Measurements from ENCODE around the gene TBX4.

- TF ChIP-seq CTCF (IDR thresholded peaks at IDR 0.05) (no peak), POLR2A (IDR thresholded peaks at IDR 0.05) (no peak)
Measured at GRCh38 chr17:61488878-61489718, 36.9 kb downstream of the TBX4 start.
